22Rv1 (cell line): ENCODE measurements around the gene MYMK.

Experiments used
- CTCF ChIP-seq: fragments of 450-650 bp; IDR thresholded peaks from 2 replicates; pipeline ENCODE4 v1.5.1; 2017; ENCODE audit warnings: mild to moderate bottlenecking
- ZFX ChIP-seq: fragments of 450-650 bp; IDR thresholded peaks from 2 replicates; pipeline ENCODE4 v1.6.1; 2017; ENCODE audit warnings: antibody characterized with exemption, borderline replicate concordance

- no peak for TF ChIP-seq CTCF
- TF ChIP-seq ZFX: no peak
These were observed 56.4 kb downstream of the MYMK start for GRCh38 chr9:133468374-133468773.
